ENCODE measurements around the gene SKI.

- TF ChIP-seq CTCF (IDR thresholded peaks at IDR 0.05; ENCODE audit: poor library complexity) (no peak), EZH2 (IDR thresholded peaks at IDR 0.05; ENCODE audit: borderline replicate concordance) (no peak)
Measured at GRCh38 chr1:2232916-2233438, 4.9 kb downstream of the SKI start.
